NCI-H510A treated with DMSO at 0.1 percent for 48 hours (cell line): ENCODE data around the gene COL6A3.
A peak's percentile ranks its signal among the peaks of the same experiment; 100 is the strongest.

Experiments used
- DNase-seq: peaks from one replicate; lab custom pipeline; 2025; lab: John Stamatoyannopoulos, UW

Gene COL6A3

DNA sequence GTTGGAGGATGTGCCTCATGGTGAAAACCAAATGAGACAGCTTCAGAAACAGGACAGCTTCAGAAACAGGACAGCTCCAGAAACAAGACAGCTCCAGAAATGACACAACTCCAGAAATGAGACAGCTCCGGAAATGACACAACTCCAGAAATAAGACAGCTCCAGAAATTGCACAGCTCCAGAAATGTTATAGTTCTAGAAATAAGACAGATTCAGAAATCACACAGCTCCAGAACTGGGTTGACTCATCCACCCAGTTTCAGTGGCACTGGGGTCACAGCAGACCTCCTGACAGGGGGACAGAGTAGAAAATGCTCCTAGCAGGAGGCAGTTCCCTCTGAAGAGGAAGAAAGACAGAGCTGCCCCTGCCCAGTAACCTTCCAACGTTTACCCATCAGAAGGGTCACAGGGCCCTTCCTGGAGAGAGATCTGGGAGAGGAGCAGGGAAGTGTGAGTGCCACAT lies 26.9 kb upstream of the COL6A3 start:
- DNase-seq = no peak

DNA sequence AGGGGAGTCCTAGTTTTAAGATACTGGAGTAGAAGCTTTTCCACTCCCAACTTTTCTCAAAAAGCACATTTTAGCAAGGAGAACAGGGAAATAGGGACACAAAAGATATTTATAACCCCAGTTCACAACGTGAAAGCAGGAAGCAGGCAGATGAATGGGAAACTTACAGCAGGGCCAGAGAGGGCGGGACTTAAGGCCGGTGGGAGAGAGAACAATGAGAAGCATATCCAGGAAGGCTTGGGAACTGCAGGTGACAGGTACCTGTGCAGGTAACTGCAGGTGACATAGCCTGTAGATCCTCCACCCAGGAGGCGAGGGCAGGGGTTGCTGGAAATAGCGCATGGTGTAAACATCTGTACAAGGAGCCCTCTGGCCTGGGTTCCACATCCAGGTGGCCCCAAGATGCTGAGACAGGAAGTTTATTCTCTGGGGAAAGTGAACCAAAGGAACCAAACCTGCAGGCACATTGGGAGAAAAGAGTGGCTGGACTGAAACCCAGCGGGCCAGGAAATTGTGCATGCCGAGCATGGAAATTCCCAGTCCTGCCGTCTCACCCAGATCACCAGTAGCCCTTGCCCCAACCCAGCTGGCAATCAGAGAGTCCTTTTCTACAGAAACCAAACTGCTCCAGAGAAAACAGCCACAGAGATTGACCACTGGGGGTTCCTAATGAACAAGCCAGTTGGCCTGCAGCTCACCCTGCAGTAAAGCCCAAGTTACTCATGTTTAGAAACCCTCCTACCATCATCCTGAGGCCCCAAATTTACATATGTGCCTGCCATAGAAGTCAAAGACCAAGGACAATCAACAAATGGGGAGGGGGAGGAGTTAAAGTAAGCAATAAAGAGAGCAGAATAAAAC lies 24.3 kb upstream of the COL6A3 start:
- peak; percentile 91 for DNase-seq

DNA sequence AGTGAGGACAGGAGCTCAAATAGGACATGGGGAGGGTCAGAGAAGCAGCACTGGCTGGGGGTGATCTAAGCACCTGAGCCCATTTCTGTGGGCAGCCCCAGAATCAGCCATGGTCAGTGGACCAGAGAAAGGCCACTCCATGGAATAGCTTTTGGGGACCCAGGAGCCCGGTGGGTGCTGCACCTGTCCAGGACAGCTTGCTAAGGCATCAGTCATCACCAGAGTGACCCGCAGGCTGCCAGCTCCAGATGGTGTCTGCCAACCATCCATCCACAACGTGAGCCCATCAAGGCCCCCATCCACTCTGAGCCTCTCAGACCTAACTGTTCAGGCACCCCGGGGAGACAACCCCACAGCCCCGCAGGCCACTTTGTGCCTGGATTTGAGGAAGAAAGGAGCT lies 23.6 kb upstream of the COL6A3 start:
- DNase-seq = no peak

DNA sequence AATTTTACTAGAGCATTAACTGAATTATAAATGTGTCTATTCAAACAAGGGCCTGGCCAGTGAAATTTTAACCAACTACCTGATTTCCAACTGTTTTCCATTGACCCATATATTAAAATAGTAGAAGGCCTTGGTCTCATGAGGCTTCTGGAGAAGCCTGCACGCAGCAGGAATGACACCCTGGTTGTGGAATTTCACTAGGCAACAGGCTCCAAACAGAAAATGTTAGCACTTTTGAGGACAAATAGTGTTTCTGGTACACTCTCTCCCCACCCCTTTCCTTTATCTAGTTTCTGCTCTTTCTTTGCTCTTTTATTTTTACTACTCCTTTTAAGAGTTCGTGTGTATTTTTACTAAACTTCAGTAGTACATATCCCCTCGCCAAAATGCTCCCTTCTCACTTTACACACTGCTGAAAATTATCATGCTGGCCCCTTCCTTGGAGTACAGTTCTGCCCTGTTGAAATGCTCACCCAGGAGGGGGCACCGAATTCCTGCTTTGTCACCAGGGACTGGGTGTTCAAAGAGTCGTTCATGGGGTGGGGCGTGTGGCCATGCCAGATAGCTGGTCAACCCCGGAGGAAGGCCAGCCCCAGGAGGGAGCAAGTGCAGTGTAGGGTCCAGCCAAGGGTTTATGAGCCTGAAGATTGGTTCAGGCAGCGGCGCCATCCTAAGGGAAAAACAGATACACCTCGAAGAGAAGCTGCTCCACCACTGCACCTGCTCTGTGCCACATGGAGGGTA lies 22.1 kb upstream of the COL6A3 start:
- no peak for DNase-seq

DNA sequence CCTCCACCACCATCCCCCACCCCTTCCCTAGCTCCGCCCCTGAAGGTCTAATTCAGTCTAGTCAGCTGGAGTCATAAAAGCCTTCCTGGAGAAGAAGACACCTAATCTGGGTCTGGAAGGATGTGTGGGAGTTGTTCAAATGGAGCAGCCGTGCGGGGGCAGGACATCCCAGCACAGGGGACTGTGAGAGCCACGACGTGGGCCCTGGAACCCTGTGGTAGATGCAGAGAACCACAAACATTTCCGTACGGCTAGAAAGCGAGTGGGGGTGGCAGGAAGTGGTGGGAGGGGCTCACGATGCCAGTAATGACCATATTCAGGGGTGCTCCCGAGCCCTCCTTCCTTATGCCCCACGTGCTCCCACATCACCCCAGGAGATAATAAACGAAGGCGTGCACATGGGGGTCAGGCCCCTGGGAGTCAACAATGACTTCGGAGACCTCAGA lies 20.9 kb upstream of the COL6A3 start:
- no peak for DNase-seq

DNA sequence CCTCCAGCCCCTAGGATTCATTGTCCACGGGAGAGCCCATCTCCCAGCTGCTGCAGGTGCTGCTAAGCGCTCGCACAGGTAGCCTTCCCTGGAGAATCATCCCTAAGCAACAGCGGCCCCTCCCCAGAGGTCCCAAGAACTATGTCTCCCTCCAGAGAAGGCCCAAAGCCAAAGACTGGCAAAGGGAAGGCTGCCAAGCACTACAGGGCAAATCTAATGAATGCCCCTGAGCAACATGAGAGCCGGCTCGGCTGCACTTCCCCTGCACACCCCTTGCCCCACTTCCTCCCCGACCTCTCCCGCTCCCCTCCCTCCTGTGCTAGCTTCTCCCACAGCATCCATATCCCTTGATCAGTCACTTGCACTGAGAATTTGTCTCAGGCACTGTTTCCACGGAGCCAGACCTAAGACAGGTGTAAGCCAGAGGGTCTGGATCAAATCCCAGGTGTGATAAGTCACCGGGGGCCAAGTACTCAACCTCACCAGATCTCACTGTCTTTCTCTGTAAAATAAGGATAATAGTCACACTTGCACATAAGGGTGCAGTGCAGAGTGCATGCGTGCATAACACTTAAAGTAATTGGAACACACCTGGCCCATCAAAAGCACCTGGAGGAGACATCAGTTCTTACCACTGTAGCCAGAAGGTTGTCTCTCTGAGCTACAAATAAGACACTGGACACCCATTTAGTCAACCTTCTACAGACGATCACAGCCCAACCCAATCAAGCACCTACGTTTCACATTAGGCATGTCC lies 20.1 kb upstream of the COL6A3 start:
- DNase-seq = peak; percentile 21

DNA sequence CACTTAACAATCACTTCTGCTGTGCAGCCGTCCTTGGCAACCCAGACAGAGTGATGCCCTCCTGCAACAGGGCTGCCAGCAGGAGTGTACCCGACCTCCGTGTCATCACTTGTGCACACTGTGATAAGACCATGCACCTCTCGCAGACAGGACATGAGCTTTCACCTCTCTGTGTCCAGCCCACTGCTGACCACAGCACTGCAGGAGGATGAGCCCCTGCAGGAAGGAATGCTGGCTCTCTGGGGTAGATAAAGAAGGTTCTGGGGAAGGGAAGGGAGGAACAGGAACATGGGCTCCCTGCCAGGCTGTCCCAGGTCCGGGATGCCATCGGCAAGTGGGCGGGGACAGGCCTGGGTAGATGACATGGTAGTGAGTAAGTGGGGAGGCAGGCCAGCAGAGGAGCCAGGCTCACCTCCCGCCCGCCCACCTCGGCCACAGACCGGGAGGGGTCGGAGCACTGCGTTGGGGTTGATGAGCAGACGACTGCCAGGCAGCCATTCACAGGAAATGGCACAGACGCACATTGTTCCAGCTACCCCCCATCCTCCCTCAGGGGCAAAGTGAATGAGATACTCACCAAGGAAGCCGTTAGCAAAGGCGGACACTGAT lies 18.6 kb upstream of the COL6A3 start:
- DNase-seq = no peak

DNA sequence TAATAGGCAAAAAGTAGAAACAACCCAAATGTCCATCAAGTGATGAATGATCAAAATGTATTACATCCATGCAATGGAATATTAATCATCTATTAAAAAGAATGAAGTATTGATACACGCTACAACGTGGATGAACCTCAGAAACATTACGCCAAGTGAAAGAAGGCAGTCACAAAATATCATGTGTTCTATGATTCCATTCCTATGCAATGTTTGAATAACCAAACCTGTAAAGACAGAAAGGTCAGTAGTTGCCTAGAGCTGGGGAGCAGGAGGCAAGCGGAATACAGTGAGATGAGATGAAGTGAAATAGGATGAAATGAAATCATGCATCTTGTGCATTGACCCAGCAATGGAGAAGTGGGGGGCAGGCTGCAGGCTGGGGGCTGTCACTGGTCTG lies 17.9 kb upstream of the COL6A3 start:
- DNase-seq = no peak

DNA sequence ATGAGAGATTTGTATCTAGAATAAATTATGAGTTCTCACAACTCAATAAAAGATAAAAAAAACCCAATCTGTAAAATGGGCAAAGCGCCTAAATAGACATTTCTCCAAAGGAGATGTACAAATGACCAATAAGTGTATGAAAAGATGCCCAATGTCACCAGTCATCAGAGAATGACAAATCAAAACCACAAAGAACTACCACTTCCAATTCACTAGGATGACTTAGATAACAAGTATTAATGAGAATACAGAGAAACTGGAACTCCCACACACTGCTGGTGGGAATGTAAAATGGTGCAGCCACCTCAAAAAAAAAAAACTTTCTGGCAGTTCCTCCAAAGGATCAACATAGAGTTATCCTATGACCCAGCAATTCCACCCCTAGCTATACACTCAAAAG lies 17.4 kb upstream of the COL6A3 start:
- DNase-seq = no peak

DNA sequence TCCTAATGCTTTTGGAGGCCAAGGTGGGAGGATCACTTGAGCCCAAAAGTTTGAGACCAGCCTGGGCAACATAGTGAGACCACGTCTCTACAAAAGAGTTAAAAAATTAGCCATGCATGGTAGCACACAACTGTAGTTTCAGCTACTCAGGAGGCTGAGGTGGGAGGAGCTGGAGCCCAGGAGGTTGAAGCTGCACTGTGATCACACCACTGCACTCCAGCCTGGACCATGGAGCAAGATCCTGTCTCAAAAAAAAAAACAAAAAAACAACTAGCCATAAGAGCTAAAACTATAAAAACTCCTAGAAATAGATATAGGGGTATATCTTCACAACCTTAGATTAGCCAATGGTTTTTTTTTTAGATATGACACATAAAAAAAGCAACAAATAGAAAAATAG lies 16.9 kb upstream of the COL6A3 start:
- DNase-seq = no peak

DNA sequence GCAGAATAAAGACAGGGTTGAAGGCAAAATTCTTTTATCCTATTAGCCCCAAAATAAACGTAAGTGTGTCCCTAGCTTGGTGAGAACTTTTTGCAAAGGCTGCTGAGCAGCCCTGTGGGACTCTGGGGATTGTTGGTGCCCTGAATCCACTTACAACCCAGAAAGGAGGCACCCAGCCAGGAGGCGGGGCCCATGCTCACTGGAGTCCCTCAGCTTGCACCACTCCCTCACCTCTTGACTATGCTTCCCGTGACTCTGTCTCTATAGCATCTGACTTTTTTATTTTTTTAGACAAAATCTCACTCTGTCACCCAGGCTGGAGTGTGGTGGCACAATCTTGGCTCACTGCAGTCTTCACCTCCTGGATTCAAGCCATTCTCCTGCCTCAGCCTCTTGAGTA lies 15.8 kb upstream of the COL6A3 start:
- no peak for DNase-seq

DNA sequence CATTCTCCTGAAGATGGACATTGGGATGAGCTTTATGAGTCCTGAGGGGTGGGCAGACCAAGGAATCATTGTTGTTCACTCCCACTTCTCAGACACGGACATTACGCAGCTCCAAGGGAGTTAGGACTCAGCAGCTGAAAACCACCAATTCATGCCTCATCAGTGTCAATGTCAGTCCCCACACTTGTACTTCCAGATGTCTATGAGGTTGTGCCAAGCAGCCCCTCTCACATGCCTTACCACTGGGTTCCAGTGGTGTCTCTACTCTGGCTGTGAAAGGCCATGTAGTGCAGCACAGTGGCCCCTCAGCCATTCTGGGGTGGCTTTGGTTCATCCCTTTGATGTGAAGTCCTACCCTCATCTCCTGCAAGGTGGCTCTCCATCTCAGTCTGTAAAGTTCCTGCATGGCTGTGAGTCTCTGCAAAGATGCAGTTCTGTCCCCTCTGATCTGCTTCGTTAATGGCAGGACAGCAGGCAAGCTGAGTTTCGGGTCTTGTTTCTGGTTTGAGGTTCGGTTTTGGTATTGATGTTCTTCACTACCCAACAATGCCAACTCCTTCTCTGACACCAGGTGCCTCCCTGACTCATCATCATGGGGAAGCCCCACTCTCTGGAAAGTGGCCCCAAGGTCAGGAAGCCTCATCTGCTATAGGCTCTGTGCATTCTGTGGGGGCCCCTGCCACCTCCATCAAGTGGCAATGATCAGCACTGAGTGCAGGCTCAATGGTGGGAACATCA lies 14.0 kb upstream of the COL6A3 start:
- DNase-seq = no peak

DNA sequence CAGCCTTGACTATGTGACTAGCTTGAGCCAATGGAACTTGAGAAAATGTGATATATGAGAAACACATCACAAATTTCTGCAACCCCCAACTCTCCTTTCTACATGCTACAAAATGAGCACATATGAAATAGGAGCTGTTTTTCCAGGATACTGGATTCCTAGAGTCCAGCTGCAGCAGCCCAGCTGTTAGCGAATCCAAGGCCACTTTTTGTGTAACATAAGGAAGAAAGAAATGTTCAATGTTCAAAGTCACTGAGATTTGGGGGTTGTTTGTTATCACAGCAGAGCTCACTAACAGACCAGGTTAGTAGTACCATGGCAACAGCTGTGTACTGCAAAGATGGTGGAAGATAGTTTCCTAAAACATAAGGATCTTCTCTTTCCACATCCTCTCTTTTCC lies 12.6 kb upstream of the COL6A3 start:
- DNase-seq = no peak

DNA sequence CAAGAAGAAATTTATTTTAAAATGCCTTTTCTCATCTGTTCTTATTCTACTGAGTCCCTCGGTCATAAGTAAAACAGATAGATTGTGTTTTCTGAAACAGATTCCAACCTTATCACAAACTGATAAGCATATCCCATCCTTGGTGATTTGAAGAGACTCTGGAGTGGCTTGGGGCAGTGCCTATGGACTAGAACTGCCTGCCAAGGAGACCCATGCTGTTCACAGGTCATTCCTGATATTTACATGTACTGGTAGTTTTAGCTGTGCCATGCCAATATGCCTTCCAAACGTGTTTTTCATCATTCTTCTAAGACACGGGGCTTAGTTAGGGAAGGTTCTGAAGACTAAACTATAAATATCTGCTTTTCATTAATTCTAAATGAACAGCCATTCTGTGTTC lies 11.4 kb upstream of the COL6A3 start:
- no peak for DNase-seq

DNA sequence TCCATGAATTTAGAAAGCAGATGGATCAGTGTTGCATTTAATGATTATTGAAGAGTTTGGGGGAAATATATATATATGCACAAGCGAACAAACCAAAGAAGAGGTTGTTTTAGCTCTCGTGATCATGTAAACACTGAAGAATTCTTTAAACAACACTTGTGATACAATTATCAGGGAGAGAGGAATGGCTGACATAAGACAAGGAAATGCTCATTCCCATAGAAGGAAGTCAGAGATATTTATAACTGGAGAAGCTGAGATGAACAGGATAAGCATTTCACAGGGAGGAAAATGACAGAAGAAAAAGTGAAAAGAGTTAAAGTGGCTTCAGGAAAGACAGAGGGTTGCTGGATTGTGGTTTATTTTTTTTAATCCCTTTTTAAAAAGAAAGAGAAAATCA lies 10.6 kb upstream of the COL6A3 start:
- no peak for DNase-seq

DNA sequence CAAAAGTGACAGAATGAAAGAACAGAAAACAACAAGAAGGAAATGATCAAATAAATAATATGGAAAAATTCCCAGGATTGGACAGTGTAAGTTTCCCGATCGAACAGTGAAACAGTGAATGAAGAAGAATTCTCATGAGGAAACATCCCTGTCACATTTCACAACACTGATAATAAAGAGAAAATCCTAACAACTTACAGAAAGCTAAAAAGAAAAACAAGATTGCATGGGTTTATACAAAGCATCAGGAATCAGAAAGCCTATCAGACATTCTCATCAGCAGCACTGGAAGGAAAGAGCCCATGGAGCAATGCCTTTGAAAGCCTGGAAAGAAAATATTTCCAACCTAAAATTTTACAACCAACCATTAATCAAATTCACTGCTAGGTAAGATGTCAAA lies 9.9 kb upstream of the COL6A3 start:
- no peak for DNase-seq

DNA sequence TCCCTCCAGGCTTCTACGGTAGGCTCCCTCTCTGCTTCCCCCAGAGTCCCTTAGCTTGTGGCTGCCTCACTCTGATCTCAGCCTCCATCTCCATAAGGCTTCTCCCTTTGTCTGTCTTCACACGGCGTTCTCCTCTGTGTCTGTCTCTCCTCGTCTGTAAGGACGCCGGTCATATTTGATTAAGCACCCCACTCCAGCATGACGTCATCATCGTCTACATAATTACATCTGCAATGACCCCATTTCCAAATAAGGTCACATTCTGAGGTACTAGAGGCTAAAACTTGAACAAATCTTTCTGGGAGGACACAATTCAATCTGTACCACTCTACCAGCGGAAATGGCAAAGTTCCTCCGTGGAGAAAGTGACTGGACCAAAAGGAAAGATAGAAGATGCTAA lies 8.3 kb upstream of the COL6A3 start:
- no peak for DNase-seq

DNA sequence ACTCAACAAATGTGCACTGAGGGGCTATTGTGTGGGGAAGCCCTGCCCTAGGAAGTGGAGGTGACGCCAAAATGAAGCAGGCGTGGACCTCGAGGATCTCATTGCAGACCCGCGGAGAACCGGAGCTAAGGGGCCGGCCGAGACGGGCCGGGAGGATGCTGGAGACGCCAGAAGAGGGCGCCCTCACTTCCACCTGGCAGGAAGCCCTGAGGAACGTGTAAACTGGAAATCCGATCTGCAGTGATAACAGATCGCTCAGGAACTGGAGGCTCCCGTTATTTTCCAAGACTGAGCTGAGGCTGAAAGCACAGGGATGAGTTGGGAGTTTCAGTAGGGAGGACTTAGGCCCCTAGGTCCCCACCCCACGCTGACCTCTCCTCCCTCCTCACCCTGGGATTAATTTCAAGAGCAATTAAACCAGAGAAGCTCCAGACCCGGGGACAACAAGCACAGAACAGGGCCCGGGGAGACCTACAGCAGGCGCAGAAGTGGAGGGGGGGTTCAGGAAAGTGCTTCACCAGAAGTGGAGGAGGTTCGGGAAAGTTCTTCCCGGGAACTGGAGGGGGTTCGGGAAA lies 7.7 kb upstream of the COL6A3 start:
- peak; percentile 49 for DNase-seq

DNA sequence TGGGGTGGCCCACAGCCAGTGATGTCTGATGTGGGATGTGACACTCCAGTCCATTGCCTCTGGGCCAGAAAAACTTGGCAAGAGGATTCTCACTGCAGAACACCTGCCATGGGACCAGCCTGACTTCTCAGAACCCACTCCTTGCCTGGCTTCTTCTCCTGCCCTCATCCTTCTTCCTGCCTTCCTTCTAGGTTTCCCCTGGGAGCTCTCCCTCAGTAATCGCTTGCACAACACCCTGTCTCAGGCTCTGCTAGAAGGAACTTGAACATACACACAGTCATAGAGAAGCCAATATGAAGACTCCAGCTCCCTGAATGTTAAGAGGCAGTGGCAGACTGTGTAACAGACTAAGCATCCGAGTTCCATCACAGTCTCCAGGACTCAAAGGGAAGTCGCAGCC lies 4.3 kb upstream of the COL6A3 start:
- no peak for DNase-seq

DNA sequence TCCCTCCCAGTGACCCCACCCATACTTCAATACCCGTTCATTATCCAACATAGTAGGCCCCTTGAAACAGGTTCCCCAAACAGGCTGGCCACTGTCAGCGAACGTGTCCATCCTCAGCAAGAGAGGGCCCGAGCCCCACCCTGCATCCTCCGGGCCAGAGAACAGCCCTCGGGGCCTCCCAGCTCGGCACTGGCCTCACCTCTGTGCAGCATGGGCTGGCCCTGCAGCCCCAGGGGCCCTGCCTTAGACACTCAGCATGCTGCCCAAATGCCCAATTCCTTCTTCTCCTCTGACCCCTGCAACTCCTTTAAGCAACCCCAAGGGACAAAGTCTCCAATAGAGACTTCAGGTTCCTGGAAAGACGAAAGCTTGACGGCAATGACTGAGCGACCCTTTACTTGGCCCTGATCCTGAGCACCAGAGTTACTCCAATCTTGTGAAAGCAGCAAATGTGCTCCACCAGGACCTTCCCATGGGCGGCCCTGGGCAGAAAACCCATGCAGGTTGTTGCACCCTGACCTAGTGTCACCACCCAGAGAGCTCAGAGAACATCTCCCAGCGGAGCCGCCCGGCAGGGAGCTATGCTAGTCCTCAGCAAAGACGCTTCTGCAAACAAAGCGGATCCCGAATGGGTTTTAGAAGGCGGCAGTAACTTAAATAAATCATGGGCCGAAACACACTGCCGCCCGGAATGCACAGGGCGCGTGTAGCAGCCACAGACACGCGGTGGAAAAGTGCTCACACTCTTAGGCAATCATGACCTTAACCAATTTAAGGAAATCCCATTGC lies 782 bp downstream of the COL6A3 start:
- no peak for DNase-seq
